AG04450 (cell line): ENCODE results near the gene ING5. TPM values are rescaled to one million over a fixed set of nuclear protein-coding genes. Genes with fewer than 3 reads are reported as not detected.

ENCODE experiments used
- CTCF ChIA-PET: fragments of 300-600, 350-600 bp; formaldehyde crosslinking; extraction: SDS; loops from one replicate; lab custom pipeline; 2022; ENCODE audit warnings: antibody characterized with exemption, inconsistent platforms; lab: Charles Lee
- POLR2A ChIA-PET: fragments of 350-600 bp; formaldehyde crosslinking; extraction: SDS; loops from one replicate; lab custom pipeline; 2021; ENCODE audit warnings: antibody characterized with exemption, inconsistent platforms; lab: Yijun Ruan, JAX
- DNase-seq: peaks from one replicate; pipeline ENCODE4 v3.0.0-alpha.2; 2011; ENCODE audit warnings: low read depth, low spot score
- H3K27ac ChIP-seq: one replicate; pipeline ENCODE4 v1.5.1; 2012; ENCODE audit warnings: low read depth, low read length, control low read depth
- H3K27me3 ChIP-seq: one replicate; pipeline ENCODE4 v1.6.0; 2012; ENCODE audit warnings: low read length; ENCODE audit not compliant: control insufficient read depth, insufficient read depth
- H3K4me3 ChIP-seq: 2 replicates; pipeline ENCODE4 v1.5.1; 2011; ENCODE audit warnings: mild to moderate bottlenecking, low read depth, low read length, control low read depth
- H3K9me3 ChIP-seq: 2 replicates; pipeline ENCODE4 v1.5.1; 2012; ENCODE audit warnings: low read length; ENCODE audit not compliant: control insufficient read depth, insufficient read depth
- polyA minus RNA-seq: library from RNA; depleted of rRNA, polyadenylated mRNA; stranded (reverse); fragments of >200 nt; gene quantifications from 2 replicates; pipeline ENCODE4 v1.2.3, GENCODE V29; 2011; rRNA and poly(A)+ RNA removed
- polyA plus RNA-seq: library from polyadenylated mRNA; depleted of rRNA; stranded (reverse); fragments of >200 nt; gene quantifications from 2 replicates; pipeline ENCODE4 v1.2.3, GENCODE V29; 2011; rRNA removed
- TF ChIP-seq, protein P1 (sequence below): IDR thresholded peaks from 2 replicates; pipeline ENCODE4 v1.5.1; 2011; ENCODE audit warnings: low read depth, low read length, control low read depth, inconsistent platforms

ING5 gene
- polyA plus RNA-seq = 22.4 and 23.9 TPM in 2 replicates
- 14.6 and 20.7 TPM in 2 replicates for polyA minus RNA-seq

- POLR2A ChIA-PET = interaction anchor here (1.0 to 3.5 kb wide), 5 partner anchors 9 to 34 kb away, joined by 5 to 41 read pairs (median 17); partner anchors contain the start of genes D2HGDH and DTYMK
- DNase-seq = peak; percentile 71
- Histone ChIP-seq H3K4me3 (peak within 1 kb of the TSS; percentile 80), H3K27me3 (no peaks in the 10 kb centered on the region), H3K9me3 (peaks cover 7% of the 10 kb centered on the region), H3K27ac (peak within 1 kb of the TSS; percentile 39)
- TF ChIP-seq, protein P1, sequence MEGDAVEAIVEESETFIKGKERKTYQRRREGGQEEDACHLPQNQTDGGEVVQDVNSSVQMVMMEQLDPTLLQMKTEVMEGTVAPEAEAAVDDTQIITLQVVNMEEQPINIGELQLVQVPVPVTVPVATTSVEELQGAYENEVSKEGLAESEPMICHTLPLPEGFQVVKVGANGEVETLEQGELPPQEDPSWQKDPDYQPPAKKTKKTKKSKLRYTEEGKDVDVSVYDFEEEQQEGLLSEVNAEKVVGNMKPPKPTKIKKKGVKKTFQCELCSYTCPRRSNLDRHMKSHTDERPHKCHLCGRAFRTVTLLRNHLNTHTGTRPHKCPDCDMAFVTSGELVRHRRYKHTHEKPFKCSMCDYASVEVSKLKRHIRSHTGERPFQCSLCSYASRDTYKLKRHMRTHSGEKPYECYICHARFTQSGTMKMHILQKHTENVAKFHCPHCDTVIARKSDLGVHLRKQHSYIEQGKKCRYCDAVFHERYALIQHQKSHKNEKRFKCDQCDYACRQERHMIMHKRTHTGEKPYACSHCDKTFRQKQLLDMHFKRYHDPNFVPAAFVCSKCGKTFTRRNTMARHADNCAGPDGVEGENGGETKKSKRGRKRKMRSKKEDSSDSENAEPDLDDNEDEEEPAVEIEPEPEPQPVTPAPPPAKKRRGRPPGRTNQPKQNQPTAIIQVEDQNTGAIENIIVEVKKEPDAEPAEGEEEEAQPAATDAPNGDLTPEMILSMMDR = no peak
- CTCF ChIA-PET = interaction anchor here (0.6 to 1.9 kb wide), 3 partner anchors 13 to 193 kb away, joined by 3 to 9 read pairs (median 4); partner anchors contain the start of gene STK25
Observed at GRCh38 chr2:241701399-241702154, at the start of gene ING5. Gene ING5 (plus strand): TSS chr2:241702039. CDS start chr2:241702066, 27 bp downstream.

DNA sequence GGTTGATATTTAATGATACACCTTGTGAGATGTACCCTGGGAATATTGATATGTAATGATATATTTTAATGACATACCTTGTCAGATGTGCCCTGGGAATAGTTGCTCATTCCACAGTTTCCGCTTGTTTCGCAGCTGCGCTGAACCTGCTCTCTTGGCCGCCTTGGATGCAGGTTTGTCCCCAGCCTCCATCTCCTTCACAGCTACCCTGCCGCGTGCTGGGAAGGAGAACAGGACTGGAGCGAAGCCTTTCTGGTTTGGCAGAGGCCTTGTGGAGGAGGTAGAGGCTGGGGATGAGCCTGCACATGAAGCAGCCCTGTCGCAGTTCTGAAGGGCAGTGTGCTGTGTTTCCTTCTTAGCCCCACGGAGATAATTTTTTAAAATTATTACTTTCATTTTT lies 49.7 kb upstream of the ING5 start:
- ChIA-PET CTCF (no interaction called here), POLR2A (no interaction called here)
- Histone ChIP-seq H3K9me3 (no peaks in the 10 kb centered on the region), H3K27ac (no peak overlapping the region), H3K27me3 (no peaks in the 10 kb centered on the region), H3K4me3 (no peak overlapping the region)
- DNase-seq = no peak
- TF ChIP-seq, protein P1 = no peak

DNA sequence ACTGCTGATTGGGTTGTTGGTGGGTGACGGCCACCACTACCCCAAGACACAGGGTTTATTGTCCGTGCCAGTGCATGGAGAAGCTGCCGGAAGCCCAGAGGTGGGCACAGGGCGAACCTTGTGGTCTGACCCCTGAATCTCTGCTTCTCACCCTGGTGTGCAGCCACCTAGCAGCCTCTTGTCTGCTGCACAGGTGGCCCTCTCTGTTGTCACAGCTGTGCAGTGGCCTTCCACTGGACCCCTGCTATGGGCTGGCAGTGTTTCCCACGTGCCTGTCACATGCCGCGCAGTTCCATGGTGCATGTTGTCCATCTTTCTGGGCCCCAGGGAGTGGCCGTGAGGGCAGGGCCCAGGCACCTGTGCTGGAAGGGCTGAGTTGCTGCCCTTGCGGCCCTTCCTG lies 49.1 kb upstream of the ING5 start:
- TF ChIP-seq, protein P1 = no peak
- Histone ChIP-seq H3K27me3 (no peaks in the 10 kb centered on the region), H3K9me3 (no peaks in the 10 kb centered on the region), H3K4me3 (no peak overlapping the region), H3K27ac (no peak overlapping the region)
- ChIA-PET POLR2A (no interaction called here), CTCF (no interaction called here)
- DNase-seq = no peak

- Histone ChIP-seq H3K4me3 (no peak overlapping the region), H3K9me3 (no peaks in the 10 kb centered on the region), H3K27ac (no peak overlapping the region), H3K27me3 (no peaks in the 10 kb centered on the region)
- TF ChIP-seq, protein P1 = no peak
- POLR2A ChIA-PET = no interaction called here
- CTCF ChIA-PET = no interaction called here
- no peak for DNase-seq
Observed at GRCh38 chr2:241653210-241653750, 48.6 kb upstream of the ING5 start.

DNA sequence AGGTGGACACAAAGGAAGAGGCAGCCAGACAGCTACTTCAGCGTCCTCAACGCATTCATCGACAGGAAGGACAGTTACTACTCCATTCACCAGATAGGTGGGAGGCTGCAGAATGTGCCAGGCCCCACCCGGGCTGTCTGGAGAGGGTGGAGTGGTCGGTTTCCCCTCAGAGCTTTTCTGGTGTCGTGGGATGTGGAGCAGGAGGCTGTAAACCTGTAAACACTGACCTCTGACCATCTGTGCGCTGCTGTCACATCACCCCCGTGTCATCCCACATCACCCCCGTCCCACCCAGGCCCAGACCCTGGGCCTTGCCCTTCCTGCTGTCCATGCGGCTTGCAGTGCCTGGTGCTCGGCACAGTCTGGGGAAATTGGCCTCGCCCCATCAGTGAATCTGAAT lies 47.3 kb upstream of the ING5 start:
- CTCF ChIA-PET = no interaction called here
- Histone ChIP-seq H3K9me3 (no peaks in the 10 kb centered on the region), H3K27me3 (no peaks in the 10 kb centered on the region), H3K4me3 (no peak overlapping the region), H3K27ac (no peak overlapping the region)
- TF ChIP-seq, protein P1 = no peak
- POLR2A ChIA-PET = no interaction called here
- DNase-seq = no peak
